HG03442 (cell line): ENCODE measurements around the gene KDM3B.
"Not testable (repeated sequence)": the region's sequence is repeated elsewhere in the genome, so short reads cannot be mapped to it uniquely, and the experiment has no call there.

ENCODE experiments used
- ATAC-seq: cut with Tn5 transposase; IDR thresholded peaks from one replicate; pipeline ENCODE4 v1.9.1; 2021; ENCODE audit warnings: mild to moderate bottlenecking, moderate library complexity; ENCODE audit not compliant: unreplicated experiment

KDM3B gene

GRCh38 chr5:138466900-138467710, 114.6 kb downstream of the KDM3B start:
- ATAC-seq, result no peak

GRCh38 chr5:138467711-138468132, 115.2 kb downstream of the KDM3B start:
- no peak for ATAC-seq

GRCh38 chr5:138468133-138468965, 115.9 kb downstream of the KDM3B start:
- ATAC-seq, result no peak

- ATAC-seq, result no peak
These were observed 116.6 kb downstream of the KDM3B start for GRCh38 chr5:138468966-138469539.

- ATAC-seq, result no peak
These were observed 117.2 kb downstream of the KDM3B start for GRCh38 chr5:138469540-138470321.

- no peak for ATAC-seq
These were observed 118.0 kb downstream of the KDM3B start for GRCh38 chr5:138470322-138471051.

GRCh38 chr5:138471052-138471361, 118.5 kb downstream of the KDM3B start:
- ATAC-seq, result no peak

GRCh38 chr5:138472353-138472752, 119.9 kb downstream of the KDM3B start:
- ATAC-seq, result no peak

GRCh38 chr5:138473151-138473550, 120.7 kb downstream of the KDM3B start:
- ATAC-seq, result not testable (repeated sequence)

GRCh38 chr5:138476918-138477317, 124.4 kb downstream of the KDM3B start:
- ATAC-seq, result no peak

- no peak for ATAC-seq
These were observed 130.2 kb downstream of the KDM3B start for GRCh38 chr5:138482638-138483037.
